ENCODE measurements around the gene TRHDE.

The TRHDE gene

DNA sequence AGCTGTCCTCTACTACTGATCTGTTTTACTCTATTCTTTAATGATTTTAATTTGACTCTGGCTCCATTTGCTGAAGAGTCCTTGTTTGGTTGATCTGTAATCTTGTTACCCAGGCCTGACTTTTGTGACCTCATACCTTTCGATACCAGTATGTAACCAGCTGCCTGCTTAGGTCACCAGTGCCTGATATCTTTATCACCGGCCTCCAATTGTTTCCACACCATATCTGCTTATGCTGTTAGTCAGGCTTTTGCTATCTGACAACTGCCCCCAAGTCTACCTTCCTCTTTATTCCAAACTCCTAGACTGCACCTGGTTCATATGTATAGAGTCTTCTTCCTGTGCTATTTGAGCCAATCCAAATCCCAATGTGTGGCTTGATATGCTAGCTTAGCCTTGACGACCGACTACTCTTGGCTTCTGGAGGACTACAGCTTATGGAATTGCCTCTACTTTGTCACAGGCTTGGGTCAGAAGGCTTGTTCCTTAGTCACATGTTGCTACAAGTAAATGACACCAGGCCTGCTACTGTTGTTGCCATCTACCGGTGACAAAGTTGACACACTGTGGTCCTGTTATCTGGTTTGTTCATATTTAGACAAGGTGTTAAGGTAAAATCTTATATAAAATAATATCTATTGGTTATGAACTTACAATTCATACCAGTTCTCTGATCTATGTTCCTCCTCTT lies 193.9 kb downstream of the TRHDE start:
- no peak for TF ChIP-seq CTCF (IDR thresholded peaks at IDR 0.05; ENCODE audit: low read depth, low read length)
- no peak overlapping the region for H3K4me3 ChIP-seq (ENCODE audit: low read depth, low read length)

- no peak overlapping the region for H3K4me3 ChIP-seq (ENCODE audit: low read depth, low read length)
- no peak for TF ChIP-seq CTCF (IDR thresholded peaks at IDR 0.05; ENCODE audit: low read depth, low read length)
Observed at GRCh38 chr12:72467985-72468384, 195.8 kb downstream of the TRHDE start.

DNA sequence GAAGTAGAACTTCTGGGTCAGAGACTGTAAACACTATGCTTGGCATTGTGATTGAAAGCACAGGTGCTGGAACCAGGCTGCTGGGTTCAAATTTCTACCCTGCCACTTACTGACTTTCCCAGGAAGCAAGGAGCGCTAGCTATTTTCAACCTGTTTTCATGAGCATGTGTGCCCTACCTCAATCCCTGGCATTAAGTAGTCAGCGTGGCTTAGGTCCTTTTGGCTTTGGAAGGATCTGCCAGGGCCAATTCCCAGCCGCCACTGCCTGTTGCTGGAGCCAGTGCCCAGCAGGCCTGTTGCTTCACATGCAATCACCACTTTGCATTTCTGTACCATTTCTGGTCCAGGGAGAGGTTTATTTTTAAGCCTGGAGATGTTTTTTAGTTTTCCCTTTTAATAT lies 196.3 kb downstream of the TRHDE start:
- TF ChIP-seq CTCF (IDR thresholded peaks at IDR 0.05; ENCODE audit: low read depth, low read length), result no peak
- H3K4me3 ChIP-seq (ENCODE audit: low read depth, low read length), result no peak overlapping the region

GRCh38 chr12:72471806-72472205 lies 199.6 kb downstream of the TRHDE start:
- H3K4me3 ChIP-seq (ENCODE audit: low read depth, low read length), result no peak overlapping the region
- TF ChIP-seq CTCF (IDR thresholded peaks at IDR 0.05; ENCODE audit: low read depth, low read length), result no peak

DNA sequence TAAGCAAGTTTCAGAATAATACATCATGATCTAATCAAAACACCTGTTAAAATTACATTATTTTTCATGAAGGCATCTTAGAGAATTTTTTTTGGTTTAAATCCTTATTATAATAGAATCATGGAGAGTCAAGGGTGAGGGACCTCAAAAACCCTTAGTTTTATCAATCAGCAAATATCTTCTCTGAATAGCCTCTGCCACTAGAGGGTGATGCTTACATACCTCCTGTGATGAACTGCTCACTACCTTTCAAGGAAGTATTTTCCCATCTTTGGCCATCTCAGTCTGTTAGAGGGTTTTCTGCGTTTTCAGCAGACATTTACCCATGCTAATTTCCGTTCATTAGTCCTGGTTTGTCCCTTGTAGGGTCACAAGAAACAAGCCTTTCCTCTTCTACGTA lies 200.2 kb downstream of the TRHDE start:
- no peak for TF ChIP-seq CTCF (IDR thresholded peaks at IDR 0.05; ENCODE audit: low read depth, low read length)
- no peak overlapping the region for H3K4me3 ChIP-seq (ENCODE audit: low read depth, low read length)

GRCh38 chr12:72476301-72476700 lies 204.1 kb downstream of the TRHDE start:
- H3K4me3 ChIP-seq (ENCODE audit: low read depth, low read length), result no peak overlapping the region
- no peak for TF ChIP-seq CTCF (IDR thresholded peaks at IDR 0.05; ENCODE audit: low read depth, low read length)

GRCh38 chr12:72485017-72485701 lies 213.0 kb downstream of the TRHDE start:
- H3K4me3 ChIP-seq (ENCODE audit: low read depth, low read length), result no peak overlapping the region
- no peak for TF ChIP-seq CTCF (IDR thresholded peaks at IDR 0.05; ENCODE audit: low read depth, low read length)
